H1 (cell line): ENCODE results near the gene OR51V1. TPM values are rescaled to one million over a fixed set of nuclear protein-coding genes. Genes with fewer than 3 reads are reported as not detected.

ENCODE experiments used
- CTCF ChIA-PET: fragments of 300-600 bp; sonication (Branson Sonifier 250); formaldehyde crosslinking; loops from one replicate; lab custom pipeline; 2021; ENCODE audit not compliant: partially characterized antibody; lab: Charles Lee
- POLR2A ChIA-PET: fragments of 300-600 bp; sonication (Branson Sonifier 250); formaldehyde crosslinking; loops from one replicate; lab custom pipeline; 2021; ENCODE audit warnings: inconsistent platforms; ENCODE audit not compliant: partially characterized antibody; lab: Charles Lee
- DNase-seq, 2 experiments: peaks; one replicate each; pipeline versions ENCODE4 v3.0.0 to v3.0.0-alpha.2; 2010 to 2022; ENCODE audit warnings: low spot score in 2 of 2, low read depth in 1 of 2, mixed read lengths in 1 of 2
- FAIRE-seq: peaks from 2 replicates; lab custom pipeline; 2011; peaks lifted over from hg19 to GRCh38; lab: Jason Lieb, UNC
- H2AFZ ChIP-seq: 2 replicates; pipeline ENCODE4 v1.8.1; 2012; ENCODE audit warnings: low read length, inconsistent platforms
- H2AK5ac ChIP-seq: 2 replicates; pipeline ENCODE4 v1.6.1; 2013; ENCODE audit warnings: low read depth, low read length
- H2BK120ac ChIP-seq: replicated peaks from 2 replicates; pipeline ENCODE3; 2013; ENCODE audit warnings: low read depth, low read length, inconsistent platforms
- H2BK12ac ChIP-seq: 2 replicates; pipeline ENCODE4 v1.6.1; 2013; ENCODE audit warnings: low read depth, low read length
- H2BK15ac ChIP-seq: 2 replicates; pipeline ENCODE4 v1.6.1; 2013; ENCODE audit warnings: low read length
- H2BK20ac ChIP-seq: 2 replicates; pipeline ENCODE4 v1.6.1; 2013; ENCODE audit warnings: low read length
- H2BK5ac ChIP-seq: 2 replicates; pipeline ENCODE4 v1.6.1; 2013; ENCODE audit warnings: low read depth, low read length
- H3K14ac ChIP-seq: 2 replicates; pipeline ENCODE4 v1.6.1; 2013; ENCODE audit warnings: inconsistent platforms; ENCODE audit not compliant: insufficient read length
- H3K18ac ChIP-seq: 2 replicates; pipeline ENCODE4 v1.6.1; 2013; ENCODE audit warnings: low read length; ENCODE audit errors: extremely low read depth
- H3K23ac ChIP-seq: 2 replicates; pipeline ENCODE4 v1.6.1; 2013; ENCODE audit warnings: inconsistent platforms; ENCODE audit not compliant: insufficient read length
- H3K23me2 ChIP-seq: 2 replicates; pipeline ENCODE4 v1.6.1; 2013; ENCODE audit warnings: low read depth, low read length
- H3K27ac ChIP-seq: 2 replicates; pipeline ENCODE4 v1.6.1; 2011; ENCODE audit warnings: low read depth, low read length, inconsistent platforms
- H3K27me3 ChIP-seq, 4 experiments: replicated peaks in 1 of 4; 1 replicate in 1 of 4; 2 replicates in 3 of 4; pipeline versions ENCODE4 v1.6.1 to v1.8.1; 2011 to 2013; ENCODE audit warnings: low read length in 3 of 4, mild to moderate bottlenecking in 3 of 4, inconsistent platforms in 2 of 4, mixed read lengths in 2 of 4, moderate library complexity in 1 of 4; ENCODE audit not compliant: control insufficient read depth in 3 of 4, insufficient read depth in 3 of 4; ENCODE audit errors: extremely low read depth in 1 of 4
- H3K36me3 ChIP-seq, 4 experiments: 2 replicates each; pipeline versions ENCODE4 v1.6.1 to v1.8.1; 2011 to 2013; ENCODE audit warnings: mild to moderate bottlenecking in 4 of 4, low read length in 3 of 4, moderate library complexity in 2 of 4, control low read depth in 1 of 4, inconsistent platforms in 1 of 4; ENCODE audit not compliant: insufficient read depth in 4 of 4, control insufficient read depth in 2 of 4
- H3K4ac ChIP-seq: replicated peaks from 2 replicates; pipeline ENCODE3; 2013; ENCODE audit warnings: low read length, low read depth, mixed read lengths, inconsistent platforms; ENCODE audit not compliant: insufficient read length
- H3K4me1 ChIP-seq, 4 experiments: replicated peaks in 1 of 4; 1 replicate in 1 of 4; 2 replicates in 3 of 4; pipeline versions ENCODE4 v1.6.1 to v1.8.1; 2011 to 2013; ENCODE audit warnings: low read length in 3 of 4, inconsistent platforms in 2 of 4, mixed read lengths in 1 of 4; ENCODE audit not compliant: insufficient read depth in 4 of 4, control insufficient read depth in 3 of 4
- H3K4me2 ChIP-seq, 2 experiments: 2 replicates each; pipeline versions ENCODE4 v1.6.1 to v1.8.1; 2011 to 2013; ENCODE audit warnings: low read depth in 2 of 2, low read length in 2 of 2, control low read depth in 1 of 2, inconsistent platforms in 1 of 2, mild to moderate bottlenecking in 1 of 2; ENCODE audit not compliant: insufficient read depth in 1 of 2
- H3K4me3 ChIP-seq, 4 experiments: fragments of 200-600, 300-600 bp in 1 of 4; sonication (generic), shearing (Covaris generic), sonication (Bioruptor Twin) in 1 of 4; 2 replicates each; pipeline versions ENCODE4 v1.5.1 to v1.8.1; 2011 to 2016; ENCODE audit warnings: low read length in 4 of 4, low read depth in 3 of 4, control low read depth in 2 of 4, inconsistent platforms in 2 of 4, mild to moderate bottlenecking in 2 of 4, mixed read lengths in 1 of 4, moderate library complexity in 1 of 4; ENCODE audit not compliant: insufficient read depth in 2 of 4; ENCODE audit errors: extremely low read depth in 1 of 4
- H3K56ac ChIP-seq: replicated peaks from 2 replicates; pipeline ENCODE3; 2013; ENCODE audit warnings: low read depth, mild to moderate bottlenecking, mixed read lengths, low read length, inconsistent platforms; ENCODE audit not compliant: insufficient read length
- H3K79me1 ChIP-seq: 2 replicates; pipeline ENCODE4 v1.6.1; 2013; ENCODE audit warnings: low read depth, low read length, control low read depth
- H3K79me2 ChIP-seq, 2 experiments: 2 replicates each; pipeline versions ENCODE4 v1.6.1 to v1.8.1; 2012 to 2013; ENCODE audit warnings: low read length in 2 of 2, mild to moderate bottlenecking in 2 of 2, inconsistent platforms in 1 of 2; ENCODE audit not compliant: insufficient read depth in 2 of 2, control insufficient read depth in 1 of 2
- H3K9ac ChIP-seq, 4 experiments: replicated peaks in 1 of 4; 1 replicate in 1 of 4; 2 replicates in 3 of 4; pipeline versions ENCODE4 v1.6.1 to v1.8.1; 2011 to 2013; ENCODE audit warnings: low read depth in 3 of 4, low read length in 3 of 4, control low read depth in 2 of 4, mild to moderate bottlenecking in 2 of 4, moderate library complexity in 2 of 4, inconsistent platforms in 1 of 4; ENCODE audit errors: extremely low read depth in 1 of 4
- H3K9me3 ChIP-seq, 2 experiments: 2 replicates each; pipeline versions ENCODE4 v1.6.1 to v1.8.1; 2012 to 2013; ENCODE audit warnings: mild to moderate bottlenecking in 2 of 2, moderate library complexity in 2 of 2, control low read depth in 1 of 2, inconsistent platforms in 1 of 2, low read depth in 1 of 2, low read length in 1 of 2, mixed read lengths in 1 of 2; ENCODE audit not compliant: insufficient read depth in 2 of 2
- H4K20me1 ChIP-seq, 2 experiments: replicated peaks in 1 of 2; 2 replicates each; pipeline versions ENCODE3 to v1.8.1; 2011 to 2013; ENCODE audit warnings: inconsistent platforms in 2 of 2, low read length in 2 of 2, mild to moderate bottlenecking in 1 of 2; ENCODE audit not compliant: insufficient read depth in 2 of 2, control insufficient read depth in 1 of 2
- H4K5ac ChIP-seq: 2 replicates; pipeline ENCODE4 v1.6.1; 2013; ENCODE audit warnings: low read length, low read depth, mixed read lengths, inconsistent platforms; ENCODE audit not compliant: insufficient read length
- H4K8ac ChIP-seq: 2 replicates; pipeline ENCODE4 v1.8.0; 2013; ENCODE audit warnings: mild to moderate bottlenecking, moderate library complexity, low read length, inconsistent platforms; ENCODE audit not compliant: insufficient read depth; ENCODE audit errors: extremely low read depth
- H4K91ac ChIP-seq: replicated peaks from 2 replicates; pipeline ENCODE3; 2013; ENCODE audit warnings: low read length, mixed read lengths, inconsistent platforms; ENCODE audit not compliant: insufficient read length
- ASH2L ChIP-seq: fragments of 200-600, 300-600 bp; sonication (generic); IDR thresholded peaks from one replicate; pipeline ENCODE4 v1.7.1; 2017; ENCODE audit warnings: low read length
- CBX8 ChIP-seq: fragments of 300-800, 300-1000 bp; sonication (generic); IDR thresholded peaks from 2 replicates; pipeline ENCODE4 v1.7.1; 2016; ENCODE audit warnings: low read depth, low read length, borderline replicate concordance
- CREB1 ChIP-seq: IDR thresholded peaks from 2 replicates; pipeline ENCODE4 v1.6.1; 2012; ENCODE audit warnings: inconsistent platforms
- GABPA ChIP-seq: IDR thresholded peaks from 2 replicates; pipeline ENCODE4 v1.6.1; 2011; ENCODE audit warnings: mild to moderate bottlenecking, low read length, moderate library complexity, borderline replicate concordance; ENCODE audit not compliant: insufficient read depth
- HDAC6 ChIP-seq: IDR thresholded peaks from one replicate; pipeline ENCODE4 v1.7.1; 2012; ENCODE audit warnings: low read depth, mild to moderate bottlenecking, inconsistent platforms, low read length, moderate library complexity
- KDM1A ChIP-seq: fragments of 200-600, 300-600 bp; sonication (generic); IDR thresholded peaks from 2 replicates; pipeline ENCODE4 v1.7.1; 2016; ENCODE audit warnings: mild to moderate bottlenecking, low read length, borderline replicate concordance
- POU5F1 ChIP-seq: IDR thresholded peaks from 2 replicates; pipeline ENCODE4 v1.6.1; 2011; ENCODE audit warnings: low read depth, mild to moderate bottlenecking, low read length, moderate library complexity
- RBBP5 ChIP-seq: IDR thresholded peaks from 2 replicates; pipeline ENCODE4 v1.7.1; 2012; ENCODE audit warnings: low read depth, mild to moderate bottlenecking, inconsistent platforms, low read length, moderate library complexity, borderline replicate concordance
- TEAD4 ChIP-seq: IDR thresholded peaks from 2 replicates; pipeline ENCODE4 v1.6.1; 2012; ENCODE audit warnings: low read depth, low read length, inconsistent platforms, mixed read lengths
- WGBS, 2 experiments: shearing (Covaris generic) in 1 of 2; methylation state at CpG; one replicate each; pipeline versions ENCODE4 v1.1.6 to v1.1.7; 2013 to 2015; ENCODE audit warnings: low lambda C conversion rate in 2 of 2, mixed read lengths in 2 of 2, inconsistent platforms in 1 of 2, low coverage in 1 of 2, missing lambda C conversion rate in 1 of 2; ENCODE audit not compliant: insufficient replicate concordance in 2 of 2, insufficient coverage in 1 of 2, insufficient read length in 1 of 2; ENCODE audit errors: extremely low coverage in 1 of 2, missing lambda C conversion rate in 1 of 2; 5-methylcytosine and 5-hydroxymethylcytosine counted together
- polyA plus RNA-seq, 7 experiments: library from polyadenylated mRNA; depleted of rRNA in 3 of 7; stranded (reverse) in 5 of 7; unstranded in 2 of 7; fragments of >200 nt in 5 of 7; fragments of 200-250 nt in 2 of 7; gene quantifications; 1 replicate in 5 of 7; 2 replicates in 1 of 7; 4 replicates in 1 of 7; pipeline versions ENCODE4 v1.2.1 to v1.2.3, GENCODE V29; 2011 to 2013; ENCODE audit warnings: missing spikeins in 2 of 7, mixed read lengths in 2 of 7
- total RNA-seq: library from RNA; stranded (reverse); fragmentation: NEBNext Ultra II Directional; extraction: Animal tissue kit (Norgen Biotek cat#: 25700); gene quantifications from 2 replicates; pipeline ENCODE4 v1.2.1, GENCODE V29; 2021
- TF ChIP-seq, protein P1 (sequence below): IDR thresholded peaks from 2 replicates; pipeline ENCODE4 v1.6.1; 2011; ENCODE audit warnings: low read depth, mild to moderate bottlenecking, low read length; ENCODE audit not compliant: insufficient read depth

OR51V1 gene
- total and polyA plus RNA-seq, 2 of the 8 experiments (the other 6 are each of a cell fraction or from before 2014, with no cell fraction given), result not detected

GRCh38 chr11:5197536-5197935 lies 2.9 kb downstream of the OR51V1 start:
- H3K27me3 ChIP-seq, result no peaks in the 10 kb centered on the region
- ChIA-PET POLR2A (no interaction called here), CTCF (interaction anchor here (0.5 to 1.3 kb wide), 2 partner anchors 45 to 93 kb away, joined by 3 read pairs; no protein-coding TSS in a partner anchor)
- H3K4me1 ChIP-seq, result peaks cover 0 to 3% (median 0%) of the 10 kb centered on the region in 4 experiments; a peak in 1 of 7 replicates
- H2BK20ac ChIP-seq, result no peak overlapping the region
- H3K23me2 ChIP-seq, result no peaks in the 10 kb centered on the region
- no peak overlapping the region for H2BK120ac ChIP-seq
- no peak overlapping the region for H3K23ac ChIP-seq
- H2AK5ac ChIP-seq, result no peak overlapping the region
- H3K56ac ChIP-seq, result no peak overlapping the region
- H4K91ac ChIP-seq, result no peak overlapping the region
- H3K9ac ChIP-seq, result no peak overlapping the region
- H3K79me2 ChIP-seq, result no peaks in the 10 kb centered on the region
- FAIRE-seq, result no peak
- H4K20me1 ChIP-seq, result no peaks in the 10 kb centered on the region
- H3K27ac ChIP-seq, result no peak overlapping the region
- H3K36me3 ChIP-seq, result no peaks in the 10 kb centered on the region
- no peak overlapping the region for H3K4me3 ChIP-seq
- no peak overlapping the region for H4K8ac ChIP-seq
- H3K9me3 ChIP-seq, result peaks cover 0 to 3% of the 10 kb centered on the region in 2 experiments; a peak in 1 of 4 replicates
- no peak overlapping the region for H3K4ac ChIP-seq
- WGBS, 2 experiments, result 98% methylated on average over 3 of the region's 3 CpGs; no CpG with 5 or more reads in 1 of the 2 experiments
- no peak overlapping the region for H4K5ac ChIP-seq
- no peak overlapping the region for H2BK15ac ChIP-seq
- H3K4me2 ChIP-seq, result no peak overlapping the region
- H3K14ac ChIP-seq, result no peak overlapping the region
- no peaks in the 10 kb centered on the region for H3K79me1 ChIP-seq
- H2BK12ac ChIP-seq, result no peak overlapping the region
- no peak for DNase-seq
- no peak overlapping the region for H2BK5ac ChIP-seq
- no peak overlapping the region for H2AFZ ChIP-seq
- no peak overlapping the region for H3K18ac ChIP-seq
- TF ChIP-seq CREB1, result no peak
- no peak for TF ChIP-seq HDAC6
- TF ChIP-seq POU5F1, result no peak
- TF ChIP-seq, protein P1, sequence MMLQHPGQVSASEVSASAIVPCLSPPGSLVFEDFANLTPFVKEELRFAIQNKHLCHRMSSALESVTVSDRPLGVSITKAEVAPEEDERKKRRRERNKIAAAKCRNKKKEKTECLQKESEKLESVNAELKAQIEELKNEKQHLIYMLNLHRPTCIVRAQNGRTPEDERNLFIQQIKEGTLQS, result no peak
- no peak for TF ChIP-seq ASH2L
- TF ChIP-seq RBBP5, result no peak
- no peak for TF ChIP-seq CBX8
- TF ChIP-seq KDM1A, result no peak
- no peak for TF ChIP-seq GABPA
- no peak for TF ChIP-seq TEAD4
